HepG2 (cell line): ENCODE results near the gene SLC23A2. TPM values are rescaled to one million over a fixed set of nuclear protein-coding genes. Genes with fewer than 3 reads are reported as not detected.

Experiments
- ATF3 ChIP-seq: sonication (generic); formaldehyde crosslinking; IDR thresholded peaks from 2 replicates; pipeline ENCODE4 v1.4.0; 2020; ENCODE audit warnings: missing genetic modification reagents
- GPBP1L1 ChIP-seq: sonication (generic); formaldehyde crosslinking; IDR thresholded peaks from 2 replicates; pipeline ENCODE4 v1.5.0; 2020; ENCODE audit warnings: mild to moderate bottlenecking, missing genetic modification reagents
- JUND ChIP-seq: sonication (generic); formaldehyde crosslinking; IDR thresholded peaks from 2 replicates; pipeline ENCODE4 v1.8.0; 2022; ENCODE audit warnings: mild to moderate bottlenecking, missing genetic modification reagents
- NCOA2 ChIP-seq: sonication (generic); formaldehyde crosslinking; IDR thresholded peaks from 2 replicates; pipeline ENCODE4 v1.8.0; 2022; ENCODE audit warnings: inconsistent platforms
- SIN3B ChIP-seq: fragments of 150-350 bp; IDR thresholded peaks from 2 replicates; pipeline ENCODE4 v1.6.1; 2014; ENCODE audit warnings: low read length
- SYNCRIP ChIP-seq: fragments of 200-400 bp; formaldehyde crosslinking; IDR thresholded peaks from 2 replicates; pipeline ENCODE4 v1.6.1; 2018; ENCODE audit warnings: mild to moderate bottlenecking, low read depth, low read length; ENCODE audit not compliant: insufficient read depth
- TEF ChIP-seq: sonication (generic); formaldehyde crosslinking; IDR thresholded peaks from 2 replicates; pipeline ENCODE4 v1.5.0; 2020; ENCODE audit warnings: missing genetic modification reagents
- ZFX ChIP-seq: sonication (generic); formaldehyde crosslinking; IDR thresholded peaks from 2 replicates; pipeline ENCODE4 v1.4.0; 2020; ENCODE audit warnings: mild to moderate bottlenecking, low read depth, missing genetic modification reagents, moderate library complexity
- ZNF350 ChIP-seq: sonication (generic); formaldehyde crosslinking; IDR thresholded peaks from 2 replicates; pipeline ENCODE4 v1.4.0; 2020; ENCODE audit warnings: mild to moderate bottlenecking, low read depth, missing genetic modification reagents, borderline replicate concordance
- ZNF362 ChIP-seq: sonication (generic); formaldehyde crosslinking; IDR thresholded peaks from 2 replicates; pipeline ENCODE4 v1.4.0; 2020; ENCODE audit warnings: missing genetic modification reagents, mild to moderate bottlenecking, borderline replicate concordance
- ZNF460 ChIP-seq: sonication (generic); formaldehyde crosslinking; IDR thresholded peaks from 2 replicates; pipeline ENCODE4 v1.5.1; 2020; ENCODE audit warnings: missing genetic modification reagents, mild to moderate bottlenecking, borderline replicate concordance
- polyA plus RNA-seq, 8 experiments: library from polyadenylated mRNA; depleted of rRNA in 3 of 8; stranded (reverse) in 7 of 8; unstranded in 1 of 8; fragments of >200 nt; fragmentation: Illumina TruSeq in 4 of 8; extraction: Trizol in 4 of 8; gene quantifications; 2 replicates each; pipeline versions ENCODE4 v1.2.1 to v1.2.3, GENCODE V29; 2011 to 2016; ENCODE audit warnings: low read depth in 4 of 8, missing spikeins in 1 of 8, mixed read lengths in 1 of 8; ENCODE audit not compliant: insufficient read depth in 1 of 8
- total RNA-seq, 5 experiments: library from RNA; depleted of rRNA; stranded (reverse); fragments of >200 nt; fragmentation: Illumina TruSeq; extraction: Trizol; gene quantifications; 2 replicates each; pipeline ENCODE4 v1.2.3, GENCODE V29; 2016; ENCODE audit warnings: low read depth in 1 of 5
- TF ChIP-seq, protein P1 (sequence below): sonication (generic); formaldehyde crosslinking; IDR thresholded peaks from 2 replicates; pipeline ENCODE4 v1.4.0; 2020; ENCODE audit warnings: missing genetic modification reagents
- TF ChIP-seq, protein P2 (sequence below): sonication (generic); formaldehyde crosslinking; IDR thresholded peaks from 2 replicates; pipeline ENCODE4 v1.8.0; 2022; ENCODE audit warnings: mild to moderate bottlenecking, missing genetic modification reagents
- TF ChIP-seq, protein P3 (sequence below): sonication (generic); formaldehyde crosslinking; IDR thresholded peaks from 2 replicates; pipeline ENCODE4 v1.5.1; 2020; ENCODE audit warnings: mild to moderate bottlenecking, missing genetic modification reagents, borderline replicate concordance

SLC23A2 gene
- total and polyA plus RNA-seq, 2 of the 13 experiments (the other 11 are each of a cell fraction or from before 2014, with no cell fraction given), result 42.2 to 51.2 TPM

DNA sequence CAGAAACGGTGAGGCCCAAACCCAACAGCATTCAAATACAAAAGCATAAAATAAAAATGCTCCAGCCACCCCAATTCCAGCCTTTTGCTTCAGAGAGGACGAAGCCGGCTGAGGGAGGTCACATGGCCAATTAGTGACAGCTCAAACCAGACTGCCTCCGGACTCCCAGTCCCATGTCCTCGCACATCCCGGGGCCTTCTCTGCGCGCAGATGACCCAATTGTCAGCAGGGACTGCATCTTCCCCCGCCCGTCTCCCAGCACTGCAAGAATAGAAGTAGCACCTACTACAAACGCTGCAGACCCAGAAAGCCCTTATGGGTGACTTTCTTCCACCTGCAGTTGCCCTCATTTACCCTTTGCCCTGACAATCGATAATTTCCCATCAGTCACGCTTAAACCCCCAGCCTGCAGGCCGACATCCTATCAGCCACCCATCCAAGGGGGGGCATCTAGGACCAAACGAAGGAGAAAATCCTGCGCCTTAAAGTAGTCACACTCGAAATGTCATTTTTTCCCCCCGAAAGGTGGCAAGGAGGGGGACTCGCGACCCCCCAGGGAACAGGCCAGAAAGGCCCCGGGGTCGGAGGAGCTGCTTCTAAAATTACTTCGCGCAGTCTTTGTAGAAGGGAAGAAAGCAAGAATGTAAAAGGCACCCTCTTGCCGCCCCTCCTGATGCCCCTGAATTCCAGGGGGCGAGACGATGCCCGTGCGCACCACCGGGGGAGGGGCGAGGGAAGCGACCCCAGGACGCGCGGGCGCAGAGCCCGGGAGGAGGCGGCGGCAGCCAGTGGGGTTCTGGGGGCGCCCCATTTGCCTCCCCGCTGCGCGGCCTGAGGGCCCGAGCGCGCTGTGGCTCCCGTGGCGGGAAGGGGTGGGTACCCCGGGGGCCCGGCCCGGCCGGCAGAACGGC is 792 bp downstream of the SLC23A2 start (continued):
- peak; percentile 40; the same call in 1 of the 2 replicates for TF ChIP-seq ZNF362
- TF ChIP-seq ZNF460 (CRISPR knock-in tag), result no peak; the same call in 1 of the 2 replicates
- TF ChIP-seq, protein P1, sequence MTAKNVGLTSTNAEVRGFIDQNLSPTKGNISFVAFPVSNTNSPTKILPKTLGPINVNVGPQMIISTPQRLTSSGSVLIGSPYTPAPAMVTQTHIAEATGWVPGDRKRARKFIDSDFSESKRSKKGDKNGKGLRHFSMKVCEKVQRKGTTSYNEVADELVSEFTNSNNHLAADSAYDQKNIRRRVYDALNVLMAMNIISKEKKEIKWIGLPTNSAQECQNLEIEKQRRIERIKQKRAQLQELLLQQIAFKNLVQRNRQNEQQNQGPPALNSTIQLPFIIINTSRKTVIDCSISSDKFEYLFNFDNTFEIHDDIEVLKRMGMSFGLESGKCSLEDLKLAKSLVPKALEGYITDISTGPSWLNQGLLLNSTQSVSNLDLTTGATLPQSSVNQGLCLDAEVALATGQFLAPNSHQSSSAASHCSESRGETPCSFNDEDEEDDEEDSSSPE (CRISPR knock-in tag), result no peak
- no peak; the same call in none of the 2 replicates for TF ChIP-seq TEF
- TF ChIP-seq SYNCRIP, result no peak
- TF ChIP-seq, protein P2, sequence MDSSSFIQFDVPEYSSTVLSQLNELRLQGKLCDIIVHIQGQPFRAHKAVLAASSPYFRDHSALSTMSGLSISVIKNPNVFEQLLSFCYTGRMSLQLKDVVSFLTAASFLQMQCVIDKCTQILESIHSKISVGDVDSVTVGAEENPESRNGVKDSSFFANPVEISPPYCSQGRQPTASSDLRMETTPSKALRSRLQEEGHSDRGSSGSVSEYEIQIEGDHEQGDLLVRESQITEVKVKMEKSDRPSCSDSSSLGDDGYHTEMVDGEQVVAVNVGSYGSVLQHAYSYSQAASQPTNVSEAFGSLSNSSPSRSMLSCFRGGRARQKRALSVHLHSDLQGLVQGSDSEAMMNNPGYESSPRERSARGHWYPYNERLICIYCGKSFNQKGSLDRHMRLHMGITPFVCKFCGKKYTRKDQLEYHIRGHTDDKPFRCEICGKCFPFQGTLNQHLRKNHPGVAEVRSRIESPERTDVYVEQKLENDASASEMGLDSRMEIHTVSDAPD (CRISPR knock-in tag), result no peak
- TF ChIP-seq ZFX, result peak; percentile 82
- 0 out of 2 replicates have a peak, but pooled peaks have one; percentile 40 for TF ChIP-seq JUND
- TF ChIP-seq NCOA2 (CRISPR knock-in tag), result peak; percentile 50; the same call in 1 of the 2 replicates
- no peak for TF ChIP-seq GPBP1L1
- TF ChIP-seq ZNF350 (CRISPR knock-in tag), result peak; percentile 91; the same call in 1 of the 2 replicates
- TF ChIP-seq ATF3, result 0 out of 2 replicates have a peak, but pooled peaks have one; percentile 15
- TF ChIP-seq, protein P3, sequence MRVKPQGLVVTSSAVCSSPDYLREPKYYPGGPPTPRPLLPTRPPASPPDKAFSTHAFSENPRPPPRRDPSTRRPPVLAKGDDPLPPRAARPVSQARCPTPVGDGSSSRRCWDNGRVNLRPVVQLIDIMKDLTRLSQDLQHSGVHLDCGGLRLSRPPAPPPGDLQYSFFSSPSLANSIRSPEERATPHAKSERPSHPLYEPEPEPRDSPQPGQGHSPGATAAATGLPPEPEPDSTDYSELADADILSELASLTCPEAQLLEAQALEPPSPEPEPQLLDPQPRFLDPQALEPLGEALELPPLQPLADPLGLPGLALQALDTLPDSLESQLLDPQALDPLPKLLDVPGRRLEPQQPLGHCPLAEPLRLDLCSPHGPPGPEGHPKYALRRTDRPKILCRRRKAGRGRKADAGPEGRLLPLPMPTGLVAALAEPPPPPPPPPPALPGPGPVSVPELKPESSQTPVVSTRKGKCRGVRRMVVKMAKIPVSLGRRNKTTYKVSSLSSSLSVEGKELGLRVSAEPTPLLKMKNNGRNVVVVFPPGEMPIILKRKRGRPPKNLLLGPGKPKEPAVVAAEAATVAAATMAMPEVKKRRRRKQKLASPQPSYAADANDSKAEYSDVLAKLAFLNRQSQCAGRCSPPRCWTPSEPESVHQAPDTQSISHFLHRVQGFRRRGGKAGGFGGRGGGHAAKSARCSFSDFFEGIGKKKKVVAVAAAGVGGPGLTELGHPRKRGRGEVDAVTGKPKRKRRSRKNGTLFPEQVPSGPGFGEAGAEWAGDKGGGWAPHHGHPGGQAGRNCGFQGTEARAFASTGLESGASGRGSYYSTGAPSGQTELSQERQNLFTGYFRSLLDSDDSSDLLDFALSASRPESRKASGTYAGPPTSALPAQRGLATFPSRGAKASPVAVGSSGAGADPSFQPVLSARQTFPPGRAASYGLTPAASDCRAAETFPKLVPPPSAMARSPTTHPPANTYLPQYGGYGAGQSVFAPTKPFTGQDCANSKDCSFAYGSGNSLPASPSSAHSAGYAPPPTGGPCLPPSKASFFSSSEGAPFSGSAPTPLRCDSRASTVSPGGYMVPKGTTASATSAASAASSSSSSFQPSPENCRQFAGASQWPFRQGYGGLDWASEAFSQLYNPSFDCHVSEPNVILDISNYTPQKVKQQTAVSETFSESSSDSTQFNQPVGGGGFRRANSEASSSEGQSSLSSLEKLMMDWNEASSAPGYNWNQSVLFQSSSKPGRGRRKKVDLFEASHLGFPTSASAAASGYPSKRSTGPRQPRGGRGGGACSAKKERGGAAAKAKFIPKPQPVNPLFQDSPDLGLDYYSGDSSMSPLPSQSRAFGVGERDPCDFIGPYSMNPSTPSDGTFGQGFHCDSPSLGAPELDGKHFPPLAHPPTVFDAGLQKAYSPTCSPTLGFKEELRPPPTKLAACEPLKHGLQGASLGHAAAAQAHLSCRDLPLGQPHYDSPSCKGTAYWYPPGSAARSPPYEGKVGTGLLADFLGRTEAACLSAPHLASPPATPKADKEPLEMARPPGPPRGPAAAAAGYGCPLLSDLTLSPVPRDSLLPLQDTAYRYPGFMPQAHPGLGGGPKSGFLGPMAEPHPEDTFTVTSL (CRISPR knock-in tag), result no peak
- TF ChIP-seq SIN3B, result no peak
